Measurements from ENCODE around the gene CCM2. TPM values are rescaled to one million over a fixed set of nuclear protein-coding genes. Genes with fewer than 3 reads are reported as not detected.

CCM2 gene
- total RNA-seq, 1 donor from 2014 or later: 62.0 TPM

DNA sequence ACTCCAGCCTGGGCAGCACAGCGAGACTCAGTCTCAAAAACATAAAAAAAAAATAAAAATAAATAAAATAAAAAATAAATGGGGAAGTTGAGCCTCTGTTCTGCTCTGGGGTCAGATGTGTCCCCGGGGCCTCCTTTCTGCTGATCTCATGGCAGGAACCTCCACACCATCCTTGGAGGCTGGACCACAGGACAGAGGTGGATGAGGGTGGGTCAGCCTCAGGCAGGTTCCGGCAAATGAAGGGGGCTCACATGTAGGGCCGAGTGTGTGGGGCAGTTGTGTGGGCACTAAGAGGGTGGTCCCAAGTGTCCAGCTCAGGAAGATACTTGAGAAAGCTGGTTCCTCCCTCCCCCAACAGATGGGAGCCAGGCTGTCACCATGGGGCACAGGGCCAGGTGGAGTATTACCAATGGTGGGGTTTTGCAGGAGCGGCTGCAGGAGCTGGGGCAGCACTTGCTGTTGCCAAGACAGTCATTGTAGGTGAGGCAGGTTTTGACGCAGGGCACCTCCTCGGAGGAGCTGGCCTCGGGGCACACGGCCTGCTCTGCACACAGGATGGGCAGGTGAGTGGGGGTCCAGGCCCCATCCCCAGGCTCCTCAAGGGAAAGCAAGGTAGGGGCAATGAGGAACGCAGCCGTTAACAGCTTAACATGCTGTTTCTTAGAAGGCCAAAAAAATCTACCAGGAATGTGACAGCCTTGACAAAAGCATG is 125.3 kb downstream of the CCM2 start:
- H3K9me3 Mint-ChIP-seq (ENCODE audit: unreplicated experiment): no peaks in the 10 kb centered on the region

More for the DNA sequence above, 125.3 kb downstream of the CCM2 start:
- TF ChIP-seq, protein P1, sequence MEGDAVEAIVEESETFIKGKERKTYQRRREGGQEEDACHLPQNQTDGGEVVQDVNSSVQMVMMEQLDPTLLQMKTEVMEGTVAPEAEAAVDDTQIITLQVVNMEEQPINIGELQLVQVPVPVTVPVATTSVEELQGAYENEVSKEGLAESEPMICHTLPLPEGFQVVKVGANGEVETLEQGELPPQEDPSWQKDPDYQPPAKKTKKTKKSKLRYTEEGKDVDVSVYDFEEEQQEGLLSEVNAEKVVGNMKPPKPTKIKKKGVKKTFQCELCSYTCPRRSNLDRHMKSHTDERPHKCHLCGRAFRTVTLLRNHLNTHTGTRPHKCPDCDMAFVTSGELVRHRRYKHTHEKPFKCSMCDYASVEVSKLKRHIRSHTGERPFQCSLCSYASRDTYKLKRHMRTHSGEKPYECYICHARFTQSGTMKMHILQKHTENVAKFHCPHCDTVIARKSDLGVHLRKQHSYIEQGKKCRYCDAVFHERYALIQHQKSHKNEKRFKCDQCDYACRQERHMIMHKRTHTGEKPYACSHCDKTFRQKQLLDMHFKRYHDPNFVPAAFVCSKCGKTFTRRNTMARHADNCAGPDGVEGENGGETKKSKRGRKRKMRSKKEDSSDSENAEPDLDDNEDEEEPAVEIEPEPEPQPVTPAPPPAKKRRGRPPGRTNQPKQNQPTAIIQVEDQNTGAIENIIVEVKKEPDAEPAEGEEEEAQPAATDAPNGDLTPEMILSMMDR (IDR thresholded peaks at IDR 0.05; ENCODE audit: insufficient read depth, low read depth, low read length): no peak
- no peak for TF ChIP-seq EZH2 (IDR thresholded peaks at IDR 0.05; ENCODE audit: insufficient read depth, low read length)
- H3K4me1 ChIP-seq (ENCODE audit: insufficient read depth, low read length): no peaks in the 10 kb centered on the region
- no peaks in the 10 kb centered on the region for H3K36me3 ChIP-seq (ENCODE audit: insufficient read depth, low read length)
- H3K27me3 ChIP-seq (ENCODE audit: insufficient read depth, low read length): no peaks in the 10 kb centered on the region
- DNase-seq (ENCODE audit: low read depth) (no peak), FAIRE-seq (no peak)
- no peak overlapping the region for H3K9ac ChIP-seq (ENCODE audit: low read length)
- H3K4me3 ChIP-seq (ENCODE audit: insufficient read depth, low read depth, low read length): no peak overlapping the region
- no peaks in the 10 kb centered on the region for H3K9me3 ChIP-seq (ENCODE audit: insufficient read depth, low read depth, low read length)
- no peak overlapping the region for H3K4me2 ChIP-seq (ENCODE audit: low read length)
- no peaks in the 10 kb centered on the region for H3K79me2 ChIP-seq (ENCODE audit: insufficient read depth, low read length)
- H2AFZ ChIP-seq (ENCODE audit: low read depth, low read length): no peak overlapping the region
- Mint-ChIP-seq H3K36me3 (ENCODE audit: low read depth, unreplicated experiment) (no peaks in the 10 kb centered on the region), H3K4me3 (ENCODE audit: unreplicated experiment) (no peak overlapping the region), H3K27me3 (ENCODE audit: low read depth, unreplicated experiment) (peaks cover 15% of the 10 kb centered on the region), H3K4me1 (ENCODE audit: low read depth, unreplicated experiment) (no peaks in the 10 kb centered on the region), H3K27ac (ENCODE audit: unreplicated experiment) (no peak overlapping the region)
- no peaks in the 10 kb centered on the region for H4K20me1 ChIP-seq (ENCODE audit: insufficient read depth, low read length)
- no peak overlapping the region for H3K27ac ChIP-seq (ENCODE audit: low read depth, low read length)

Other genes starting within 250 kb of the CCM2 start
- 1,461 and 1,628 TPM in 2 replicates for gene PPIA, start 203.5 kb upstream of the CCM2 start, total RNA-seq
- 93.4 and 105 TPM in 2 replicates for gene H2AZ2, start 152.1 kb upstream of the CCM2 start, total RNA-seq
- gene PURB, start 114.7 kb upstream of the CCM2 start, total RNA-seq: 23.6 and 26.3 TPM in 2 replicates
- gene MYO1G, start 21.2 kb upstream of the CCM2 start, total RNA-seq: 0.11 and 0.19 TPM in 2 replicates
- 18.3 and 21.6 TPM in 2 replicates for gene NACAD, start 88.8 kb downstream of the CCM2 start, total RNA-seq
- gene TBRG4, start 111.5 kb downstream of the CCM2 start, total RNA-seq: 55.2 and 65.2 TPM in 2 replicates
- gene RAMP3, start 157.6 kb downstream of the CCM2 start, total RNA-seq: not detected in 2 replicates

Data from astrocyte (in vitro differentiated cells and primary cell).